HEK293 (cell line): ENCODE measurements around the gene RPS27A.

ENCODE experiments used
- CTCF ChIA-PET: fragments of 350-600 bp; formaldehyde crosslinking; extraction: SDS; loops from one replicate; lab custom pipeline; 2021; ENCODE audit warnings: antibody characterized with exemption; lab: Yijun Ruan, JAX
- POLR2A ChIA-PET: fragments of 300-600 bp; formaldehyde crosslinking; extraction: SDS; loops from one replicate; lab custom pipeline; 2020; ENCODE audit warnings: antibody characterized with exemption, inconsistent platforms; lab: Yijun Ruan, JAX
- H3K27ac ChIP-seq: fragments of 200-500 bp; sonication (Bioruptor generic); 2 replicates; pipeline ENCODE4 v1.5.1; 2014; ENCODE audit warnings: low read depth, low read length, control low read depth, inconsistent platforms; ENCODE audit errors: extremely low read depth
- H3K36me3 ChIP-seq, 2 experiments: fragments of 200-500 bp in 1 of 2; sonication (Bioruptor generic) in 1 of 2; 1 replicate in 1 of 2; 2 replicates in 1 of 2; pipeline ENCODE4 v1.5.1; 2014 to 2017; ENCODE audit warnings: inconsistent platforms in 2 of 2, low read length in 2 of 2; ENCODE audit not compliant: control insufficient read depth in 2 of 2, insufficient read depth in 1 of 2
- H3K4me1 ChIP-seq: fragments of 200-500 bp; sonication (Bioruptor generic); 2 replicates; pipeline ENCODE4 v1.5.1; 2014; ENCODE audit warnings: mild to moderate bottlenecking, low read length, inconsistent platforms; ENCODE audit not compliant: control insufficient read depth, insufficient read depth
- H3K4me3 ChIP-seq: 2 replicates; pipeline ENCODE4 v1.5.1; 2011; ENCODE audit warnings: low read depth, mild to moderate bottlenecking, control low read depth, low read length, moderate library complexity
- H3K9me3 ChIP-seq: fragments of 200-500 bp; sonication (Bioruptor generic); 2 replicates; pipeline ENCODE4 v1.5.1; 2014; ENCODE audit warnings: low read depth, low read length, inconsistent platforms; ENCODE audit not compliant: control insufficient read depth, insufficient read depth
- PATZ1 ChIP-seq: fragments of 450-650 bp; formaldehyde crosslinking; IDR thresholded peaks from 2 replicates; pipeline ENCODE4 v1.5.1; 2016; ENCODE audit warnings: missing biosample characterization, missing genetic modification characterization
- PRDM1 ChIP-seq: fragments of 450-650 bp; formaldehyde crosslinking; IDR thresholded peaks from 2 replicates; pipeline ENCODE4; 2016; ENCODE audit warnings: missing biosample characterization, missing genetic modification characterization
- REST ChIP-seq: fragments of 450-650 bp; formaldehyde crosslinking; IDR thresholded peaks from 2 replicates; pipeline ENCODE4 v1.5.1; 2016; ENCODE audit warnings: missing biosample characterization, missing genetic modification characterization
- SP2 ChIP-seq: fragments of 450-650 bp; formaldehyde crosslinking; IDR thresholded peaks from 2 replicates; pipeline ENCODE4 v1.5.1; 2016; ENCODE audit warnings: missing biosample characterization, missing genetic modification characterization
- ZFP37 ChIP-seq: fragments of 450-650 bp; formaldehyde crosslinking; IDR thresholded peaks from 2 replicates; pipeline ENCODE4 v1.5.1; 2016; ENCODE audit warnings: missing biosample characterization, missing genetic modification characterization
- ZNF211 ChIP-seq: fragments of 450-650 bp; formaldehyde crosslinking; IDR thresholded peaks from 2 replicates; pipeline ENCODE4 v1.5.1; 2016; ENCODE audit warnings: low read depth, missing biosample characterization, missing genetic modification characterization
- ZNF501 ChIP-seq: fragments of 450-650 bp; formaldehyde crosslinking; IDR thresholded peaks from 2 replicates; pipeline ENCODE4 v1.5.1; 2016; ENCODE audit warnings: missing biosample characterization, missing genetic modification characterization
- ZNF548 ChIP-seq: fragments of 450-650 bp; formaldehyde crosslinking; IDR thresholded peaks from 2 replicates; pipeline ENCODE4 v1.5.1; 2016; ENCODE audit warnings: missing biosample characterization, missing genetic modification characterization
- ZNF610 ChIP-seq: fragments of 450-650 bp; formaldehyde crosslinking; IDR thresholded peaks from 2 replicates; pipeline ENCODE4 v1.5.1; 2016; ENCODE audit warnings: missing biosample characterization, missing genetic modification characterization, borderline replicate concordance
- ZNF624 ChIP-seq: fragments of 450-650 bp; formaldehyde crosslinking; IDR thresholded peaks from 2 replicates; pipeline ENCODE4 v1.5.1; 2017; ENCODE audit warnings: missing biosample characterization, missing genetic modification characterization
- ZNF639 ChIP-seq: fragments of 450-650 bp; formaldehyde crosslinking; IDR thresholded peaks from 2 replicates; pipeline ENCODE4 v1.5.1; 2016; ENCODE audit warnings: missing biosample characterization, missing genetic modification characterization
- ZNF660 ChIP-seq: fragments of 450-650 bp; IDR thresholded peaks from 2 replicates; pipeline ENCODE4 v1.5.1; 2018; ENCODE audit warnings: missing biosample characterization, mild to moderate bottlenecking, missing genetic modification characterization

RPS27A gene

GRCh38 chr2:55230551-55230950 is 1.9 kb upstream of the RPS27A start:
- CTCF ChIA-PET, result no interaction called here
- no peak for TF ChIP-seq ZNF610 (tag by site-specific recombination)
- POLR2A ChIA-PET, result no interaction called here
- Histone ChIP-seq H3K9me3 (no peaks in the 10 kb centered on the region), H3K36me3 (peaks cover 21 to 44% of the 10 kb centered on the region in 2 experiments), H3K4me3 (no peak overlapping the region), H3K4me1 (0 out of 2 replicates have a peak, but pooled peaks cover 6% of the 10 kb centered on the region), H3K27ac (no peak overlapping the region)

- TF ChIP-seq ZNF660 (tag by site-specific recombination), result peak; percentile 53; the same call in 1 of the 2 replicates
- no peak for TF ChIP-seq ZNF211 (tag by site-specific recombination)
- TF ChIP-seq PRDM1, result 0 out of 2 replicates have a peak, but pooled peaks have one; percentile 79
- TF ChIP-seq SP2 (tag by site-specific recombination), result peak; percentile 28; the same call in 1 of the 2 replicates
- TF ChIP-seq REST (tag by site-specific recombination), result no peak
- TF ChIP-seq PATZ1 (tag by site-specific recombination), result peak; percentile 77
- TF ChIP-seq ZNF548 (tag by site-specific recombination), result no peak
- TF ChIP-seq, all 188 proteins: peak for 4
- H3K9me3 ChIP-seq, result no peaks in the 10 kb centered on the region
- 0 out of 2 replicates have a peak, but pooled peaks cover 6% of the 10 kb centered on the region for H3K4me1 ChIP-seq
- CTCF ChIA-PET, result interaction anchor here (0.6 kb wide), 1 partner anchor 217 kb away, joined by 6 read pairs; no protein-coding TSS in a partner anchor
- H3K4me3 ChIP-seq, result peak overlapping the region; percentile 50
- peaks cover 31 to 54% of the 10 kb centered on the region in 2 experiments for H3K36me3 ChIP-seq
- POLR2A ChIA-PET, result interaction anchor here (0.6 kb wide), 1 partner anchor 200 kb away, joined by 4 read pairs; no protein-coding TSS in a partner anchor
- peak overlapping the region; percentile 94 for H3K27ac ChIP-seq
Observed at GRCh38 chr2:55231546-55232083, 873 bp upstream of the RPS27A start.

- CTCF ChIA-PET, result no interaction called here
- 0 out of 2 replicates have a peak, but pooled peaks have one; percentile 4 for TF ChIP-seq ZNF501 (tag by site-specific recombination)
- 0 out of 2 replicates have a peak, but pooled peaks have one; percentile 6 for TF ChIP-seq ZFP37 (tag by site-specific recombination)
- no peak for TF ChIP-seq ZNF624 (tag by site-specific recombination)
- TF ChIP-seq ZNF639 (tag by site-specific recombination), result no peak
Observed at GRCh38 chr2:55232863-55233657, 572 bp downstream of the RPS27A start.

More at GRCh38 chr2:55232863-55233657, 572 bp downstream of the RPS27A start:
- H3K27ac ChIP-seq, result peak overlapping the region; percentile 94
- no peaks in the 10 kb centered on the region for H3K9me3 ChIP-seq
- peak overlapping the region; percentile 50 for H3K4me3 ChIP-seq
- POLR2A ChIA-PET, result interaction anchor here (0.8 to 1.4 kb wide), 6 partner anchors 9 to 385 kb away, joined by 3 to 23 read pairs (median 4); partner anchors contain the start of genes CFAP36, PPP4R3B and RTN4
- 0 out of 2 replicates have a peak, but pooled peaks cover 6% of the 10 kb centered on the region for H3K4me1 ChIP-seq
- peaks cover 36 to 58% of the 10 kb centered on the region in 2 experiments for H3K36me3 ChIP-seq
